A549 (cell line): ENCODE data around the gene RELN.

Experiments used
- EP300 ChIP-seq, 2 experiments: fragments of >200 bp; sonication (Bioruptor Twin); formaldehyde crosslinking; IDR thresholded peaks; 2 replicates in 1 of 2; 3 replicates in 1 of 2; pipeline ENCODE4 v1.6.1; 2016 to 2017
- JUN ChIP-seq, 2 experiments: fragments of >200 bp; sonication (Bioruptor Twin); formaldehyde crosslinking; IDR thresholded peaks; 2 replicates in 1 of 2; 3 replicates in 1 of 2; pipeline ENCODE4 v1.6.1; 2016 to 2017
- MAFK ChIP-seq: fragments of 450-650 bp; IDR thresholded peaks from 2 replicates; pipeline ENCODE4 v1.6.1; 2014; ENCODE audit not compliant: partially characterized antibody
- POLR2A ChIP-seq: IDR thresholded peaks from 2 replicates; pipeline ENCODE4 v1.6.1; 2012; ENCODE audit warnings: mild to moderate bottlenecking, low read length
- RARB ChIP-seq: fragments of 250-450 bp; sonication (Bioruptor Pico); IDR thresholded peaks from 2 replicates; pipeline ENCODE4 v1.8.0; 2021; ENCODE audit warnings: mild to moderate bottlenecking, moderate library complexity
- RCOR1 ChIP-seq: fragments of 150-350 bp; IDR thresholded peaks from 2 replicates; pipeline ENCODE4 v1.6.1; 2014; ENCODE audit warnings: antibody characterized with exemption, low read length, low read depth
- SMC3 ChIP-seq: fragments of >200 bp; sonication (Bioruptor Twin); formaldehyde crosslinking; IDR thresholded peaks from 3 replicates; pipeline ENCODE4 v1.6.1; 2018; ENCODE audit warnings: inconsistent platforms
- TF ChIP-seq, protein P1 (sequence below): fragments of >200 bp; sonication (Bioruptor Twin); formaldehyde crosslinking; IDR thresholded peaks from 3 replicates; pipeline ENCODE4 v1.5.1; 2016

DNA sequence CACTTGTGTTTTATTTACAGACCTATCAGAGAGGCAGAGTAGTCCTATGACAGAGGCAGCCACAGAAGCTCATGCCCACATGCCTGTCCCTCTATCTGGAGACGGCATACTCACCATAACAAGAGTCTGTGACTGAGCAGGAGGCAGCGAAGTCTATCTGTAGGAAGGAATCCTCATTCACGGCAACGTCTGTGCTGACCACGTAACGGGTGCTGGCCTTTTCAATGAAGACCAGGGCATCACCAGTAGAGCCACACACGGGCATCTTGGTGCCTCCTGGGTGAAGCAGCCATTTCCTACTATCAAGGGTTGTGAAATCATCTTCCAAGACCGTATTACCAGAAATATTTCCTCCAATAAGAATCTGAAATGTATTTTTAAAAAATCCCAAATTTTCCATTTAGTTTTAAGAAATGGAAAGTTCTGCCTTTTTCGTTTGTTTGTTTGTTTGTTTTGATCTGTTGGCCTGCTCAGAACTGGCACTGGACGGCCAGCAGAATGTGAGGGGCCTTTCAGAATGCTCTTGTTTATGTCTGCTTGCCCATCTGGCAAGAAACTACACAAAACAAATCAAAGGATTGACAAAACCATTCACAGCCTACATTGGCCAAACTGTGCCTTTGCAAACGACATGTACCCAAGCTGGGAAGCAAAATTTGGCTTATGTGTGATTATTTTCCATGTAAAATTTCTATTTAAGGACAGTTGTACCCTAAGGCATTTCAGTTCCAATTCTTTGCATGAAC is 450.3 kb downstream of the RELN start:
- TF ChIP-seq, protein P1, sequence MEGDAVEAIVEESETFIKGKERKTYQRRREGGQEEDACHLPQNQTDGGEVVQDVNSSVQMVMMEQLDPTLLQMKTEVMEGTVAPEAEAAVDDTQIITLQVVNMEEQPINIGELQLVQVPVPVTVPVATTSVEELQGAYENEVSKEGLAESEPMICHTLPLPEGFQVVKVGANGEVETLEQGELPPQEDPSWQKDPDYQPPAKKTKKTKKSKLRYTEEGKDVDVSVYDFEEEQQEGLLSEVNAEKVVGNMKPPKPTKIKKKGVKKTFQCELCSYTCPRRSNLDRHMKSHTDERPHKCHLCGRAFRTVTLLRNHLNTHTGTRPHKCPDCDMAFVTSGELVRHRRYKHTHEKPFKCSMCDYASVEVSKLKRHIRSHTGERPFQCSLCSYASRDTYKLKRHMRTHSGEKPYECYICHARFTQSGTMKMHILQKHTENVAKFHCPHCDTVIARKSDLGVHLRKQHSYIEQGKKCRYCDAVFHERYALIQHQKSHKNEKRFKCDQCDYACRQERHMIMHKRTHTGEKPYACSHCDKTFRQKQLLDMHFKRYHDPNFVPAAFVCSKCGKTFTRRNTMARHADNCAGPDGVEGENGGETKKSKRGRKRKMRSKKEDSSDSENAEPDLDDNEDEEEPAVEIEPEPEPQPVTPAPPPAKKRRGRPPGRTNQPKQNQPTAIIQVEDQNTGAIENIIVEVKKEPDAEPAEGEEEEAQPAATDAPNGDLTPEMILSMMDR, result no peak
- TF ChIP-seq EP300 (IDR thresholded peaks at IDR 0.05) (no peak), MAFK (no peak), RCOR1 (no peak), SMC3 (no peak), RARB (CRISPR knock-in tag) (no peak), POLR2A (no peak), JUN (IDR thresholded peaks at IDR 0.05) (no peak)
